ENCODE data around the gene MIEF1.

DNA sequence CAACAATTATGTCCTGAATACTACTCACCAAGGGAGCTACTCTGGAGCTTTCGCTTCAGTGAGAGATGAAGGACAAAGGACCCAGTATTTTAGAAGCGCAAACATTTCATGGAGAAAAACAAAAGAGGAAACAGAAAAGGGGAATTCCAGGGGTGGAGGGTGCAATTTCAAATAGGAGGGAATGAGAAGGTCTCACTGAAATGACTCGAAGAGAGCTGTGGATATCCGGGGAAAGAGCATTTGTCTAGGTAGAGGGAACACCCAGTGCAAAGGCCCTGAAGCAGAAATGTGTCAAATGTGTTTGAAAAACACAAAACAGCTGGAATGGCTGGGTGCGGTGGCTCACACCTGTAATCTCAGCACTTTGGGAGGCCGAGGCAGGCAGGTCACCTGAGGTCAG lies 28.0 kb downstream of the MIEF1 start:
- no peak for TF ChIP-seq POLR2A (IDR thresholded peaks at IDR 0.05)
- TF ChIP-seq, protein P1, sequence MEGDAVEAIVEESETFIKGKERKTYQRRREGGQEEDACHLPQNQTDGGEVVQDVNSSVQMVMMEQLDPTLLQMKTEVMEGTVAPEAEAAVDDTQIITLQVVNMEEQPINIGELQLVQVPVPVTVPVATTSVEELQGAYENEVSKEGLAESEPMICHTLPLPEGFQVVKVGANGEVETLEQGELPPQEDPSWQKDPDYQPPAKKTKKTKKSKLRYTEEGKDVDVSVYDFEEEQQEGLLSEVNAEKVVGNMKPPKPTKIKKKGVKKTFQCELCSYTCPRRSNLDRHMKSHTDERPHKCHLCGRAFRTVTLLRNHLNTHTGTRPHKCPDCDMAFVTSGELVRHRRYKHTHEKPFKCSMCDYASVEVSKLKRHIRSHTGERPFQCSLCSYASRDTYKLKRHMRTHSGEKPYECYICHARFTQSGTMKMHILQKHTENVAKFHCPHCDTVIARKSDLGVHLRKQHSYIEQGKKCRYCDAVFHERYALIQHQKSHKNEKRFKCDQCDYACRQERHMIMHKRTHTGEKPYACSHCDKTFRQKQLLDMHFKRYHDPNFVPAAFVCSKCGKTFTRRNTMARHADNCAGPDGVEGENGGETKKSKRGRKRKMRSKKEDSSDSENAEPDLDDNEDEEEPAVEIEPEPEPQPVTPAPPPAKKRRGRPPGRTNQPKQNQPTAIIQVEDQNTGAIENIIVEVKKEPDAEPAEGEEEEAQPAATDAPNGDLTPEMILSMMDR (IDR thresholded peaks at IDR 0.05 in 4 of 5, conservative IDR thresholded peaks at IDR 0.05 in 1 of 5) = no peak

All from gastrocnemius medialis (tissue), 4 donors.